Nephron (organoid): ENCODE results near the gene UGT1A8.
"Not testable (repeated sequence)": the region's sequence is repeated elsewhere in the genome, so short reads cannot be mapped to it uniquely, and the experiment has no call there.

Experiments
- H3K27ac Mint-ChIP-seq, 3 experiments: 2 replicates each; pipeline ENCODE4 v1.8.0; 2020; ENCODE audit warnings: mixed read lengths in 3 of 3, mild to moderate bottlenecking in 2 of 3, moderate library complexity in 1 of 3
- H3K27me3 Mint-ChIP-seq: 2 replicates; pipeline ENCODE4 v1.8.0; 2021; ENCODE audit warnings: low read depth, mild to moderate bottlenecking, moderate library complexity, mixed read lengths
- H3K36me3 Mint-ChIP-seq: 2 replicates; pipeline ENCODE4 v1.8.0; 2020; ENCODE audit warnings: low read depth, mixed read lengths
- H3K4me1 Mint-ChIP-seq: 2 replicates; pipeline ENCODE4 v1.8.0; 2020; ENCODE audit warnings: mixed read lengths
- H3K4me3 Mint-ChIP-seq, 3 experiments: 2 replicates each; pipeline ENCODE4 v1.8.0; 2020; ENCODE audit warnings: mild to moderate bottlenecking in 3 of 3, mixed read lengths in 3 of 3, moderate library complexity in 2 of 3
- H3K9me3 Mint-ChIP-seq: 2 replicates; pipeline ENCODE4 v1.8.0; 2020; ENCODE audit warnings: mixed read lengths
- TF ChIP-seq, protein P1 (sequence below), 3 experiments: fragments of 200-600 bp; sonication (generic); IDR thresholded peaks; one replicate each; pipeline ENCODE4 v1.5.0; 2021; ENCODE audit warnings: antibody characterized with exemption in 3 of 3; ENCODE audit not compliant: unreplicated experiment in 3 of 3

UGT1A8 gene

DNA sequence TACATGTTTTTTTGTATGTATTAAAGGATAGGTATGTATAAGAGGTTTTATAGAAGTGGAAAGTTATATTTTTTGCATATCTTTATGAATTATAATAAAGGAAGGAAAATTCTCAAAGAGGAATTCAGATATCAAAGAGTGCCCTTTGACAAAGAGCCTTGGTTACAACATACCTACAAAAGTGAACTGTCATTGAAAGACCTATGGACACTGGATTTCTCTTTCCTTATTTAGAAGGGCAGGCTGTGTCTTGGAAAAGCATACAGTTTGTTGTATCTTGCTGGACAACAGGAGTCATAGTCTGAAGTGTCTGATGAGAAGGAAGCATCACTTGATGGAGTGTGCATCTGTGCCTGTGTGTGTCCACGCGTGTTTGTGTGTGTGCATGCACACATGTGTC, 34.0 kb downstream of the UGT1A8 start:
- Mint-ChIP-seq H3K27me3 (no peaks in the 10 kb centered on the region), H3K36me3 (peaks cover 4% of the 10 kb centered on the region), H3K9me3 (peaks cover 13% of the 10 kb centered on the region), H3K4me3 (no peak overlapping the region), H3K4me1 (no peaks in the 10 kb centered on the region), H3K27ac (no peak overlapping the region)
- TF ChIP-seq, protein P1, sequence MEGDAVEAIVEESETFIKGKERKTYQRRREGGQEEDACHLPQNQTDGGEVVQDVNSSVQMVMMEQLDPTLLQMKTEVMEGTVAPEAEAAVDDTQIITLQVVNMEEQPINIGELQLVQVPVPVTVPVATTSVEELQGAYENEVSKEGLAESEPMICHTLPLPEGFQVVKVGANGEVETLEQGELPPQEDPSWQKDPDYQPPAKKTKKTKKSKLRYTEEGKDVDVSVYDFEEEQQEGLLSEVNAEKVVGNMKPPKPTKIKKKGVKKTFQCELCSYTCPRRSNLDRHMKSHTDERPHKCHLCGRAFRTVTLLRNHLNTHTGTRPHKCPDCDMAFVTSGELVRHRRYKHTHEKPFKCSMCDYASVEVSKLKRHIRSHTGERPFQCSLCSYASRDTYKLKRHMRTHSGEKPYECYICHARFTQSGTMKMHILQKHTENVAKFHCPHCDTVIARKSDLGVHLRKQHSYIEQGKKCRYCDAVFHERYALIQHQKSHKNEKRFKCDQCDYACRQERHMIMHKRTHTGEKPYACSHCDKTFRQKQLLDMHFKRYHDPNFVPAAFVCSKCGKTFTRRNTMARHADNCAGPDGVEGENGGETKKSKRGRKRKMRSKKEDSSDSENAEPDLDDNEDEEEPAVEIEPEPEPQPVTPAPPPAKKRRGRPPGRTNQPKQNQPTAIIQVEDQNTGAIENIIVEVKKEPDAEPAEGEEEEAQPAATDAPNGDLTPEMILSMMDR (IDR thresholded peaks at IDR 0.05; ENCODE audit: unreplicated experiment in 3 of 3) = no peak

- Mint-ChIP-seq H3K4me1 (no peaks in the 10 kb centered on the region), H3K36me3 (no peaks in the 10 kb centered on the region), H3K27ac (no peak overlapping the region), H3K27me3 (peaks cover 5% of the 10 kb centered on the region), H3K4me3 (no peak overlapping the region), H3K9me3 (no peaks in the 10 kb centered on the region)
- TF ChIP-seq, protein P1 (IDR thresholded peaks at IDR 0.05; ENCODE audit: unreplicated experiment in 3 of 3) = no peak
These were observed 37.1 kb downstream of the UGT1A8 start for GRCh38 chr2:233654501-233654900.

- H3K27me3 Mint-ChIP-seq = peaks cover 8% of the 10 kb centered on the region
- H3K9me3 Mint-ChIP-seq = no peaks in the 10 kb centered on the region
- no peaks in the 10 kb centered on the region for H3K4me1 Mint-ChIP-seq
- TF ChIP-seq, protein P1 (IDR thresholded peaks at IDR 0.05; ENCODE audit: unreplicated experiment in 3 of 3) = no peak
- no peaks in the 10 kb centered on the region for H3K36me3 Mint-ChIP-seq
- no peak overlapping the region for H3K4me3 Mint-ChIP-seq
- no peak overlapping the region for H3K27ac Mint-ChIP-seq
These were observed 37.6 kb downstream of the UGT1A8 start for GRCh38 chr2:233655043-233655442.

- not testable (repeated sequence) for H3K9me3 Mint-ChIP-seq
These were observed 38.5 kb downstream of the UGT1A8 start for GRCh38 chr2:233655943-233656342.

DNA sequence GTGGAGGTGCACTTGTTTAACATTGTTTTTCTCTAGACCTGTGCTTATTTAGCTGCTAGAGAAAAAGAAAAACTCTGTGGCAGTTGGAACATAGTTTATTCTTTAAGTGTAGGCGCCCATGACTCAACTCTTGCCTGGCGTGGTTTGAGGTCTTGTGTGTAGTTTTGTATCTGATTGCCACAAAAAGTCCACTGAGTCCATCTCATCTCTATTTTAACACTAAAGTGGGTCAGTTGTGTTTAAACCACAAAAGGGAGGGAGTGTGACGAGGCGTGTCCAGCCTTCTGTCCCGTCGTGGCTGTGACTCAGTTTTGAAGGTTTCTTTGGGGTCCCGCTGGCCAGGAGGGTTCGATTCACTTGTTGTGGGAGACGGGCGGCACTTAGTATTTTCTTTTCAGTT, 39.0 kb downstream of the UGT1A8 start:
- no peak overlapping the region for H3K27ac Mint-ChIP-seq

More at GRCh38 chr2:233655943-233656342, 38.5 kb downstream of the UGT1A8 start:
- not testable (repeated sequence) for H3K36me3 Mint-ChIP-seq, H3K4me3 Mint-ChIP-seq, H3K27me3 Mint-ChIP-seq, H3K27ac Mint-ChIP-seq, H3K4me1 Mint-ChIP-seq

DNA sequence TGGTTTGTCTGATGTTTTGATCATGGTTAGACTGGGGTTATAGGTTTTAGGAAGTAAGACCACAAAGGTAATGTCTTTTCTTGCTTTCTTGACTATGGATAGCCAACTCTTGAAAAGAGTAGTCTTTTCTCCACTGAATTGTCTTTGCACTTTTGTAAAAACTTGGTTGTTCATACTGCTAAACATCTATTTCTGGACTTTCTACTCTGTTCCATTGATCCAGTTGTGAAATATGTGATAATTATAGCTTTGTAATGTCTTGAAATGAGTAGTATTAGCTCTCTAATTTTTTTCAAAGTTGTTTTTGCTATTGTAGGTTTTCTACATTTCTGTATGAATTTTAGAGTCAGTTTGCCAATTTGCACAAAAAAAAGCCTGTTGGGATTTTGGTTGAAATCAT, 41.2 kb downstream of the UGT1A8 start:
- H3K27me3 Mint-ChIP-seq = peaks cover 8% of the 10 kb centered on the region
- TF ChIP-seq, protein P1 (IDR thresholded peaks at IDR 0.05; ENCODE audit: unreplicated experiment in 3 of 3) = no peak
- no peak overlapping the region for H3K27ac Mint-ChIP-seq
- no peaks in the 10 kb centered on the region for H3K4me1 Mint-ChIP-seq
- no peak overlapping the region for H3K4me3 Mint-ChIP-seq
- H3K36me3 Mint-ChIP-seq = no peaks in the 10 kb centered on the region
- no peaks in the 10 kb centered on the region for H3K9me3 Mint-ChIP-seq

More for the DNA sequence above, 39.0 kb downstream of the UGT1A8 start:
- no peaks in the 10 kb centered on the region for H3K36me3 Mint-ChIP-seq
- H3K9me3 Mint-ChIP-seq = no peaks in the 10 kb centered on the region
- H3K4me1 Mint-ChIP-seq = no peaks in the 10 kb centered on the region
- H3K4me3 Mint-ChIP-seq = no peak overlapping the region
- TF ChIP-seq, protein P1 (IDR thresholded peaks at IDR 0.05; ENCODE audit: unreplicated experiment in 3 of 3) = no peak
- H3K27me3 Mint-ChIP-seq = peaks cover 8% of the 10 kb centered on the region
